Stomach (tissue), 4 donors: ENCODE results near the gene NAB2.

Source experiments
- CTCF ChIP-seq, 7 experiments: fragments of 450-650 bp in 4 of 7; fragments of 200-600 bp in 3 of 7; sonication (generic) in 3 of 7; IDR thresholded peaks; one replicate each; pipeline ENCODE4 v1.5.1; 2016 to 2019; ENCODE audit warnings: antibody characterized with exemption in 7 of 7, control low read depth in 2 of 7, mild to moderate bottlenecking in 1 of 7
- POLR2A ChIP-seq, 4 donors: fragments of 450-650 bp; IDR thresholded peaks; one replicate each; pipeline ENCODE4 v1.6.1; 2016; ENCODE audit warnings: antibody characterized with exemption in 4 of 4, control low read depth in 2 of 4, mild to moderate bottlenecking in 1 of 4, moderate library complexity in 1 of 4

GRCh38 chr12:57101892-57102695, 13.2 kb downstream of the NAB2 start:
- no peak for TF ChIP-seq POLR2A (IDR thresholded peaks at IDR 0.05)
- TF ChIP-seq CTCF (IDR thresholded peaks at IDR 0.05), result no peak
